Measurements from ENCODE around the gene HOXA10.

HOXA10 gene

DNA sequence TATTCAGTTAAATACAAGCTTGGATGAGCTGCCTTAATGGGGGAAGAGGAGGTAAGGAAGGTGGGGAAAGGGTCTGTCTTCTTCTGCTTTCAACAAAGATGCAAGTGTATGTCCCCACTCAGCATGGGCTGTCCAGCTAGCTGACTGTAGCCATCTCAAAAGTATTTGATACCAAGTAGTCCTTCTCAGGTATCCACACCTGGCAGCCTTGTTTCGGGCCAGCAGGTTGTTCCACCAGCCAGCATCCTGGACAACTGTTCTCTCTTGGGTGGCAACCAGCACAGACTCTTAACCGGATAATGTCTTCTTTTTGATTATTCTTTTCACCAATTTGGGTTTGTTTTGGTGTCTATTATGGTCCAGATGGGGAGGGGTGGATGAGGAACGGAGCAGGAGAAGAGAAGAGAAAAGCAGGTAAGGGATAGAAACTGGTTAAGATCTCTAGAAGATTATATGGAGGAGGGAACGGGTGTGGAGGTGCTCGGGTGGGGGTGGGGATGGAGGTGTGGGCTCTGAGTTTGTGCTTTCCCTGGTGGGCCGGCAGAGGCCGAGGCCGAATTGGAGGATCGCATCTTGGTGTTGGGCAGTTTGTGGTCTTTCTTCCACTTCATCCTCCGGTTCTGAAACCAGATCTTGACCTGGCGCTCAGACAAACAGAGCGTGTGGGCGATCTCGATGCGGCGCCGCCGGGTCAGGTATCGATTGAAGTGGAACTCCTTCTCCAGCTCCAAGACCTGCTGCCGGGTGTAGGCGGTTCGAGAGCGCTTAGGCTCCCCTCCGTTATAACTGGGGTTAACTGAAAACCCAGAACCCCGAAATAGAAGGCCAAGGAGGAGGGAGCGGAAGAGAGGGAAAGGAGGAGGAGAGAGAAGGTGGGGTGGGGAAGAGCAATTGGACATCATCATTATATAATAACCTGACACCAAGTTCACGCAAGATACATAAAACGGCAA lies 45.1 kb downstream of the HOXA10 start:
- TF ChIP-seq, protein P1, sequence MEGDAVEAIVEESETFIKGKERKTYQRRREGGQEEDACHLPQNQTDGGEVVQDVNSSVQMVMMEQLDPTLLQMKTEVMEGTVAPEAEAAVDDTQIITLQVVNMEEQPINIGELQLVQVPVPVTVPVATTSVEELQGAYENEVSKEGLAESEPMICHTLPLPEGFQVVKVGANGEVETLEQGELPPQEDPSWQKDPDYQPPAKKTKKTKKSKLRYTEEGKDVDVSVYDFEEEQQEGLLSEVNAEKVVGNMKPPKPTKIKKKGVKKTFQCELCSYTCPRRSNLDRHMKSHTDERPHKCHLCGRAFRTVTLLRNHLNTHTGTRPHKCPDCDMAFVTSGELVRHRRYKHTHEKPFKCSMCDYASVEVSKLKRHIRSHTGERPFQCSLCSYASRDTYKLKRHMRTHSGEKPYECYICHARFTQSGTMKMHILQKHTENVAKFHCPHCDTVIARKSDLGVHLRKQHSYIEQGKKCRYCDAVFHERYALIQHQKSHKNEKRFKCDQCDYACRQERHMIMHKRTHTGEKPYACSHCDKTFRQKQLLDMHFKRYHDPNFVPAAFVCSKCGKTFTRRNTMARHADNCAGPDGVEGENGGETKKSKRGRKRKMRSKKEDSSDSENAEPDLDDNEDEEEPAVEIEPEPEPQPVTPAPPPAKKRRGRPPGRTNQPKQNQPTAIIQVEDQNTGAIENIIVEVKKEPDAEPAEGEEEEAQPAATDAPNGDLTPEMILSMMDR (conservative IDR thresholded peaks at IDR 0.05; ENCODE audit: control insufficient read depth, insufficient read depth, low read depth, low read length): no peak
- no peak for DNase-seq (ENCODE audit: low read depth)
- H3K4me3 ChIP-seq (ENCODE audit: control insufficient read depth, low read depth, low read length): peak overlapping the region; percentile 46

DNA sequence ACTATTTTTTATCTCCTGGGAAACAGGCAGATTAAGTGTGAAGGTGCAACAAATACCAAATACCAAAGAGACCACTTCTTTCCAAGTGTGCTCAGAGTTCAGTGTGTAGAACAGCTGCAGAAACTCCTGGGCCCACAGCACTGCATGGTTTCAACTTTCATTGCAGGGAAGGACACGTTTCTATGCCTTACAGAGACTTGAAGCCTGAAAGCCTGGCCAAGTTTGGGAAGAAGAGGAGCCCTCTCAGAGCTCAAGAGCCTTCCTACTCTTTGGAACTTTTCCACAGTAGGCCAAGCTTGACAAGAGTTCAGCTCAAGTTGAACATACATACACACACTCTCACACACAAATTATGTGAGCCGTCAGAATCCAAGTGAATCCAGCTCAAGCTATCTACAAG lies 46.1 kb downstream of the HOXA10 start:
- DNase-seq (ENCODE audit: low read depth): no peak
- TF ChIP-seq, protein P1 (conservative IDR thresholded peaks at IDR 0.05; ENCODE audit: control insufficient read depth, insufficient read depth, low read depth, low read length): no peak
- H3K4me3 ChIP-seq (ENCODE audit: control insufficient read depth, low read depth, low read length): no peak overlapping the region

DNA sequence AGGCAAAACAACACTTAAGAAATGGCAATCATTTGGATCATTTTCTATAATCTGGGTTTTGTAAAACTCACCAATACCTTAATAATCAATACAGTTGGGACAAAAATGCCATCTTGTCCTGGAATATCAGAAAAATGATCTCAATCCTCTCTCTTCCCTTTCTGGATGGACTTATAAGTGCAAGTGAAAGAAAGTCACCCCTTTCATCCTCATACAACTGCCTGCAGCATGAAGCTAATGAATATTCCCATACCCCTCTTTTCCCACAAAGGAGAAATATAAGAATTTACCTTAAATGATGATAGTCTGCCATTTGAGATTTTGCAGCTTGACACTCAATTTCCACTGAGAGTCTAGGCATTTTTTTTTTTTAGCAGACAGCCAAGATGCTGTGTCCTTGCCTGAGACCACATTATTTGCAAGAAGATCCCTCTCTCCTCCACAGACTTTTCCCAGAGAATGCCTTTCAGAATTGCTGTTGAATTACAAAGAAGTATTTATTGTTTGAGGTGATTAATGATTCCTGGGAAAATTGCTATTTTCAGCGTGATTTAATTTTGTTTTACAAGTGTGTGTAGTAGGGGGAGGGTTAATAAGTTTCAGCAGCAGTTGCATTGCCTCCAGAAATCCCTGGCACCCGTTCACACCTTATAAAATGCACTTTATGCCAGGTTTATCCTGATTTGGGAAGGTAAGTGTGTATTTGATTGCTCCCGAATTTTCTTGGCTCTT lies 47.4 kb downstream of the HOXA10 start:
- TF ChIP-seq, protein P1 (conservative IDR thresholded peaks at IDR 0.05; ENCODE audit: control insufficient read depth, insufficient read depth, low read depth, low read length): no peak
- no peak for DNase-seq (ENCODE audit: low read depth)
- no peak overlapping the region for H3K4me3 ChIP-seq (ENCODE audit: control insufficient read depth, low read depth, low read length)

DNA sequence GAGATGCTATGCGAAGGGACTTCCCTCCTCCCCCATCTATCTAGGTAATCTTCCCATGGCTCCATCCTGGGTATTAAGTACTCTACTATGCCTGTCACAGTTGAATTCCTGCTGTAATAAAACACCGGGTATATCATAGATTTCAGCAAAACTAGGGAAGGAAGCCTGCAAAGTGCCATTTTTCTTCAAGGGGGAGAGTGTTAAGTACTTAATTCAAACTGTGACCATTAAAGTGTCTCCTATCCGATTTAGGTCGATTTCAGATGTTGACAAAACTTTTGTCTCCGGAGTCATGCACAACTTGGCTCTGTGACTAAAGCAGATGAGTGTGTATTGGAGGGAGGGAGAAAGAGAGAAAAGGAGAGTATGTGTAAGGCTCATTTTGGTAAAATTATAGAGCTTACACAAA lies 48.1 kb downstream of the HOXA10 start:
- TF ChIP-seq, protein P1 (conservative IDR thresholded peaks at IDR 0.05; ENCODE audit: control insufficient read depth, insufficient read depth, low read depth, low read length): no peak
- no peak overlapping the region for H3K4me3 ChIP-seq (ENCODE audit: control insufficient read depth, low read depth, low read length)
- DNase-seq (ENCODE audit: low read depth): no peak

DNA sequence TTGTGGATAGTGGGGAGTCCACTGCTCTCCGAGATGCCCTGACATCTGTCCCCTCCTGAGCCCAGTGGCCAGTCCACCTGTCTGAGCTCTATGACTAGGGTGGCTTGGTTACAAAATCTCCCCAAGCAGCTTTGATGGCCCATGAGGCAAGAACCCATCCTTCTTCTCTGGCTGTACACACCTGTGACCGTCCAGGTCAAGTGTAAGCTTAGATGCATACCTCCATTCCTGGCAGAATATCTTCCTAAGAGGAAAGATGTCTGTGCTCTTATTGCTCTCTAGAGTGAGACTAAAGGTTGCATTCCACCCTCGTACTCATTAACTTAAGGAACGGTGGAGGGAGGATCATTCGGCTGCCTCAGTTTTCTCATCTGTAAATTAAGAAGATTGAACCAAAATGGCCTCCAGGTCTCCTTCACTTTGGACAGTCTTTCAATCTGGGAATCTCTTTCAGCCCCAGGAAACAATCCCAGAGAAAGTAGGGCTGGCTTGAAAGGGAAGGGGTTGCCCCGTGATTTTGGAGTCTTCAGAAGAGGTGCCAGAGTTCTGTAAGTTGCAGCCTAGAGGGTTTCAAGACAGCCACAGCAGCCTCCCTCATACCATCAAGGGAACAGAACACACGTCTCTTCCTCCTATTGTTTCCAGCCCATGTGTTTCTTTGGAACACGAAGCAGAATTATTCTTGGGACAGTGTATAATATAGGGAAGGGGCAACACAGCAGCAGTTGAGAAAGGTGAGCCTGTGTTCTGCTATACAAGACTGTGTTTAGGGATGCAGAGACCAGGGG lies 49.0 kb downstream of the HOXA10 start:
- H3K4me3 ChIP-seq (ENCODE audit: control insufficient read depth, low read depth, low read length): no peak overlapping the region
- DNase-seq (ENCODE audit: low read depth): no peak
- TF ChIP-seq, protein P1 (conservative IDR thresholded peaks at IDR 0.05; ENCODE audit: control insufficient read depth, insufficient read depth, low read depth, low read length): no peak
